Right ventricle myocardium inferior (tissue), 1 donor: ENCODE data around the gene PIP5KL1. TPM values are rescaled to one million over a fixed set of nuclear protein-coding genes. Genes with fewer than 3 reads are reported as not detected.

Experiments used
- ATAC-seq: fragments of 200-7000 bp; cut with Tn5 transposase; one replicate; pipeline ENCODE4 v1.9.1; 2020; ENCODE audit warnings: mild to moderate bottlenecking, moderate library complexity
- DNase-seq: peaks from one replicate; pipeline ENCODE4 v3.0.0; 2021; ENCODE audit errors: missing footprints
- intact Hi-C: fragments of 100-400 bp; cut with DNase I; formaldehyde crosslinking; loops from one replicate; pipeline ENCODE4 v1.11.0; 2022
- total RNA-seq: library from RNA; stranded (reverse); fragmentation: NEBNext Ultra II Directional; extraction: Animal tissue kit (Norgen Biotek cat#: 25700); gene quantifications from one replicate; pipeline ENCODE4 v1.2.1, GENCODE V29; 2021
- donor health status: DM: no; HTN: yes; CAD: no; lungs with severe emphysema.

The PIP5KL1 gene
- total RNA-seq, 1 donor from 2014 or later, result not detected

- ATAC-seq, result no peak
- intact Hi-C loops, result loop anchor here (5.0 kb wide), 1 partner anchor 177 kb away; no protein-coding TSS in a partner anchor
- no peak for DNase-seq
Observed at GRCh38 chr9:127940593-127940992, 10.0 kb upstream of the PIP5KL1 start.

GRCh38 chr9:127938298-127938690 is 7.7 kb upstream of the PIP5KL1 start:
- ATAC-seq (peak; percentile 17), DNase-seq (peak; percentile 55)
- intact Hi-C loops, result no loop called here

- intact Hi-C loops, result no loop called here
- DNase-seq, result peak; percentile 91
- peak; percentile 89 for ATAC-seq
Observed at GRCh38 chr9:127937388-127938297, 7.1 kb upstream of the PIP5KL1 start, which contains the start of gene DPM2. TSS of gene DPM2 (minus strand) at chr9:127937854. CDS start at chr9:127937820, 34 bp downstream.

- DNase-seq, result peak; percentile 67
- no peak for ATAC-seq
- intact Hi-C loops, result no loop called here
Observed at GRCh38 chr9:127937056-127937387, 6.4 kb upstream of the PIP5KL1 start.

- intact Hi-C loops, result no loop called here
- ATAC-seq, result no peak
- DNase-seq, result no peak
Observed at GRCh38 chr9:127936347-127936852, 5.8 kb upstream of the PIP5KL1 start.

- intact Hi-C loops, result no loop called here
- no peak for ATAC-seq
- DNase-seq, result no peak
Observed at GRCh38 chr9:127935765-127936221, 5.2 kb upstream of the PIP5KL1 start.

GRCh38 chr9:127934986-127935385 is 4.4 kb upstream of the PIP5KL1 start:
- intact Hi-C loops, result no loop called here
- no peak for ATAC-seq
- DNase-seq, result no peak

GRCh38 chr9:127934248-127934647 is 3.7 kb upstream of the PIP5KL1 start:
- intact Hi-C loops, result no loop called here
- no peak for DNase-seq
- no peak for ATAC-seq

- peak; percentile 56 for DNase-seq
- peak; percentile 5 for ATAC-seq
- intact Hi-C loops, result no loop called here
Observed at GRCh38 chr9:127931092-127931881, 710 bp upstream of the PIP5KL1 start.

GRCh38 chr9:127929625-127929979 is 975 bp downstream of the PIP5KL1 start:
- ATAC-seq (no peak), DNase-seq (no peak)
- intact Hi-C loops, result no loop called here

GRCh38 chr9:127928676-127929624 is 1.6 kb downstream of the PIP5KL1 start:
- ATAC-seq (no peak), DNase-seq (peak; percentile 49)
- intact Hi-C loops, result no loop called here

GRCh38 chr9:127927988-127928675 is 2.4 kb downstream of the PIP5KL1 start:
- DNase-seq (peak; percentile 50), ATAC-seq (no peak)
- intact Hi-C loops, result no loop called here

- intact Hi-C loops, result no loop called here
- DNase-seq (peak; percentile 57), ATAC-seq (no peak)
Observed at GRCh38 chr9:127927201-127927987, 3.2 kb downstream of the PIP5KL1 start.

GRCh38 chr9:127926906-127927200 is 3.7 kb downstream of the PIP5KL1 start:
- intact Hi-C loops, result no loop called here
- ATAC-seq (no peak), DNase-seq (no peak)

GRCh38 chr9:127925959-127926905 is 4.3 kb downstream of the PIP5KL1 start:
- no peak for ATAC-seq
- intact Hi-C loops, result no loop called here

GRCh38 chr9:127924736-127925444 is 5.7 kb downstream of the PIP5KL1 start:
- no peak for DNase-seq
- no peak for ATAC-seq
- intact Hi-C loops, result loop anchor here (5.0 kb wide), 1 partner anchor 418 kb away; no protein-coding TSS in a partner anchor

More at GRCh38 chr9:127925959-127926905, 4.3 kb downstream of the PIP5KL1 start:
- no peak for DNase-seq
